GM21423 (cell line): Measurements from ENCODE around the gene RBM47.
"Not testable (repeated sequence)": the region's sequence is repeated elsewhere in the genome, so short reads cannot be mapped to it uniquely, and the experiment has no call there.

Experiments used
- ATAC-seq: cut with Tn5 transposase; IDR thresholded peaks from one replicate; pipeline ENCODE4 v1.9.1; 2021; ENCODE audit warnings: mild to moderate bottlenecking, moderate library complexity; ENCODE audit not compliant: unreplicated experiment

RBM47 gene

GRCh38 chr4:40418430-40419230 is 211.0 kb downstream of the RBM47 start:
- ATAC-seq = no peak

GRCh38 chr4:40417941-40418340 is 211.7 kb downstream of the RBM47 start:
- ATAC-seq = no peak

- ATAC-seq = no peak
Observed at GRCh38 chr4:40414673-40415072, 215.0 kb downstream of the RBM47 start.

GRCh38 chr4:40412866-40413795 is 216.5 kb downstream of the RBM47 start:
- ATAC-seq = no peak

- ATAC-seq = no peak
Observed at GRCh38 chr4:40412388-40412787, 217.3 kb downstream of the RBM47 start.

GRCh38 chr4:40409835-40410234 is 219.8 kb downstream of the RBM47 start:
- ATAC-seq = no peak

GRCh38 chr4:40407468-40407867 is 222.2 kb downstream of the RBM47 start:
- not testable (repeated sequence) for ATAC-seq

GRCh38 chr4:40406340-40406739 is 223.3 kb downstream of the RBM47 start:
- ATAC-seq = no peak

- no peak for ATAC-seq
Observed at GRCh38 chr4:40405193-40405592, 224.5 kb downstream of the RBM47 start.

GRCh38 chr4:40403081-40403480 is 226.6 kb downstream of the RBM47 start:
- no peak for ATAC-seq

- ATAC-seq = no peak
Observed at GRCh38 chr4:40402556-40402955, 227.1 kb downstream of the RBM47 start.

- ATAC-seq = no peak
Observed at GRCh38 chr4:40401631-40402030, 228.0 kb downstream of the RBM47 start.

- no peak for ATAC-seq
Observed at GRCh38 chr4:40401096-40401495, 228.6 kb downstream of the RBM47 start.

GRCh38 chr4:40399578-40399977 is 230.1 kb downstream of the RBM47 start:
- no peak for ATAC-seq

- ATAC-seq = no peak
Observed at GRCh38 chr4:40395908-40396793, 233.5 kb downstream of the RBM47 start.

- no peak for ATAC-seq
Observed at GRCh38 chr4:40395166-40395900, 234.3 kb downstream of the RBM47 start.

GRCh38 chr4:40394236-40394635 is 235.4 kb downstream of the RBM47 start:
- no peak for ATAC-seq

- ATAC-seq = not testable (repeated sequence)
Observed at GRCh38 chr4:40392241-40392640, 237.4 kb downstream of the RBM47 start.

GRCh38 chr4:40389986-40390385 is 239.7 kb downstream of the RBM47 start:
- no peak for ATAC-seq

GRCh38 chr4:40388239-40388638 is 241.4 kb downstream of the RBM47 start:
- ATAC-seq = no peak
